Immature natural killer cell (primary cell): ENCODE results near the gene CFAP97. TPM values are rescaled to one million over a fixed set of nuclear protein-coding genes. Genes with fewer than 3 reads are reported as not detected.
"Not testable (repeated sequence)": the region's sequence is repeated elsewhere in the genome, so short reads cannot be mapped to it uniquely, and the experiment has no call there.

ENCODE experiments used
- DNase-seq, 3 donors: peaks; one replicate each; pipeline ENCODE4 v3.0.0; 2022; ENCODE audit warnings: mixed read lengths in 1 of 3
- H3K27ac Mint-ChIP-seq, 6 donors: one replicate each; pipeline ENCODE4 v1.8.0; 2020; ENCODE audit warnings: mixed read lengths in 6 of 6, mild to moderate bottlenecking in 5 of 6, inconsistent platforms in 4 of 6, moderate library complexity in 3 of 6
- H3K27me3 Mint-ChIP-seq, 3 donors: one replicate each; pipeline ENCODE4 v1.8.0; 2020 to 2021; ENCODE audit warnings: low read depth in 3 of 3, mild to moderate bottlenecking in 3 of 3, mixed read lengths in 3 of 3, moderate library complexity in 3 of 3, inconsistent platforms in 1 of 3
- H3K36me3 Mint-ChIP-seq, 3 donors: one replicate each; pipeline ENCODE4 v1.8.0; 2020; ENCODE audit warnings: mixed read lengths in 3 of 3, inconsistent platforms in 2 of 3, mild to moderate bottlenecking in 2 of 3
- H3K4me1 Mint-ChIP-seq, 2 donors: one replicate each; pipeline ENCODE4 v1.8.0; 2020; ENCODE audit warnings: inconsistent platforms in 2 of 2, mild to moderate bottlenecking in 2 of 2, mixed read lengths in 2 of 2, moderate library complexity in 1 of 2
- H3K4me3 Mint-ChIP-seq, 5 donors: one replicate each; pipeline ENCODE4 v1.8.0; 2020; ENCODE audit warnings: mild to moderate bottlenecking in 5 of 5, mixed read lengths in 5 of 5, inconsistent platforms in 3 of 5, moderate library complexity in 3 of 5
- H3K9me3 Mint-ChIP-seq, 6 donors: one replicate each; pipeline ENCODE4 v1.8.0; 2020; ENCODE audit warnings: mild to moderate bottlenecking in 6 of 6, mixed read lengths in 6 of 6, inconsistent platforms in 4 of 6, moderate library complexity in 3 of 6
- polyA plus RNA-seq, 3 donors: library from polyadenylated mRNA; unstranded; fragments of 300-500 nt; fragmentation: Illumina TruSeq; gene quantifications; one replicate each; pipeline ENCODE4 v1.2.3, GENCODE V29; 2021

Gene CFAP97
- polyA plus RNA-seq, 3 donors from 2014 or later: 65.3 to 95.5 (median 78.9) TPM

GRCh38 chr4:185215261-185215660 lies 11.5 kb upstream of the CFAP97 start:
- DNase-seq: no peak
- H3K4me3 Mint-ChIP-seq: no peak overlapping the region
- H3K9me3 Mint-ChIP-seq: no peaks in the 10 kb centered on the region
- H3K4me1 Mint-ChIP-seq: peaks cover 30% of the 10 kb centered on the region in 2 donors
- no peaks in the 10 kb centered on the region for H3K36me3 Mint-ChIP-seq
- peaks cover 0 to 10% (median 5%) of the 10 kb centered on the region in 3 donors for H3K27me3 Mint-ChIP-seq
- H3K27ac Mint-ChIP-seq: no peak overlapping the region

GRCh38 chr4:185213877-185214276 lies 10.1 kb upstream of the CFAP97 start:
- Mint-ChIP-seq H3K4me1 (peaks cover 33% of the 10 kb centered on the region in 2 donors), H3K27ac (no peak overlapping the region), H3K36me3 (no peaks in the 10 kb centered on the region), H3K9me3 (no peaks in the 10 kb centered on the region), H3K27me3 (peaks cover under 1 to 11% (median 5%) of the 10 kb centered on the region in 3 donors), H3K4me3 (no peak overlapping the region)
- DNase-seq: no peak

DNA sequence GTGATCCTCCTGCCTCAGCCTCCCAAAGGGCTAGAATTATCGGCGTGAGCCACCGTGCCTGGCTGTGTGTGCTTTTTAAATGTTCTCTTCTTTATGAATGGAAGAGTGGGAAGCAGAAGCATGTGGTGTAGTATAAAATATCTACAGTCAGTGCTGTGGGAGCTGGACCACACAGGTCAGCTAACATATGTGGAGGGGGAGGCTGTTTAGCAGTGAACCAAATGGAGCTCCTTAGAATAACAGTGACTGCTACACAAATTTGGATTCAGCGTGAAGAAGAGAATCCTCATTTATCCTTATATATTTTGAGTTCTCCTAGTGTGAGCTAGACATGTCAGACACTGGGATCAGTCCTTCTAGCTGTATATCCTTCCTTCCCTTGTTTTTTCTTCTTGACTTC lies 8.8 kb upstream of the CFAP97 start:
- H3K36me3 Mint-ChIP-seq: no peaks in the 10 kb centered on the region
- peaks cover 1 to 13% (median 5%) of the 10 kb centered on the region in 3 donors for H3K27me3 Mint-ChIP-seq
- peak overlapping the region in 1 of 6 donors; percentile 12 for H3K27ac Mint-ChIP-seq
- H3K4me1 Mint-ChIP-seq: peaks cover 36 to 38% of the 10 kb centered on the region in 2 donors
- H3K4me3 Mint-ChIP-seq: peak overlapping the region in 1 of 5 donors; percentile 21
- DNase-seq: no peak
- H3K9me3 Mint-ChIP-seq: no peaks in the 10 kb centered on the region

- Mint-ChIP-seq H3K9me3 (no peaks in the 10 kb centered on the region), H3K36me3 (no peaks in the 10 kb centered on the region), H3K4me3 (peak overlapping the region; percentile 87 to 91 (median 89)), H3K27me3 (peaks cover 1 to 12% (median 5%) of the 10 kb centered on the region in 3 donors), H3K27ac (no peak overlapping the region), H3K4me1 (peaks cover 36 to 38% of the 10 kb centered on the region in 2 donors)
- no peak for DNase-seq
Observed at GRCh38 chr4:185211641-185212040, 7.8 kb upstream of the CFAP97 start.

GRCh38 chr4:185211035-185211434 lies 7.2 kb upstream of the CFAP97 start:
- no peaks in the 10 kb centered on the region for H3K9me3 Mint-ChIP-seq

DNA sequence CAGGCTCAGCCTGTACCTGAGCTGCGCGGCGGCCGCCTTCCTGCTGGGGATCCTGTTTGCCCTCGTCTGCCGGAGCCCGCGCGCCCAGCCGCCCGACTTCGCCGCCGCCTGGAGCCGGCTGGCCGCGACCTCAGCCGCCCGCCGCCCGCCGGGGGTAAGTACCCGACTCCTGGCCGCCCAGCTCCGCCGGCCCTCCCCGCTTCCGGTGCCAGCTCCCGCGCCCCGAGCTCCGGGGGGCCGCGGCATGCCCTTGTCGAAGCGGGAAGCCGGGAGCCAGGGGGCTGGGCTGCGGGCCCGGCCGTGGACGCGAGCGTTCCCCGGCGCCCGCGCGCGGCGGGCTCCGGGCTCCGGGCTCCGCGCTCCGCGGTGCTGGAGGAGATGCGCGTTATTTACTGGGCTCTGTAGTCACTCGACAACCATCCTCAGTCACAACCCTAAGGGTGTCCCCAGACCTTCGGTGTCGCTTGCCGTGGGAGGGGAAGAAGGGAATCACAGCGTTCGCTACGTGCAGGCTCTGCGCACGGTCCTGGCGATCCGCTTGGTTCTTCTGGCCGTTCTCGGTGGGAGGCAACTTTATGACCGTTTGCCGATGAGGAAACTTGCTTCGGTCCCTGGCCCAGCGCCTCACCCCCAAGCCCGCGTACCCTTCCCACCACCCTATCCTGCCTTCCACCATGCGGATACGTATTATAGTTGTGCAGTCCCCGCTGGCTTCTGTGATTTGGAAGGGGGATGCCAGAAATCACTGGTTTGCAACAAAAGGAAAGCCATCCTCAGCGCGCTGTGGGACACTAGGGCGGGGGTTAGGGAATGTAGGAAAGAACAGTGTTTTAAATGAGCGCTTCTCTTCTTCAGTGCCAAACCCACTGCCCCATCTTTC lies 6.5 kb upstream of the CFAP97 start:
- peak; percentile 47 to 55 (median 52) for DNase-seq
- Mint-ChIP-seq H3K36me3 (no peaks in the 10 kb centered on the region), H3K4me3 (peak overlapping the region; percentile 87 to 91 (median 89)), H3K9me3 (no peaks in the 10 kb centered on the region), H3K27ac (peak overlapping the region; percentile 57 to 90 (median 80)), H3K4me1 (peaks cover 38 to 40% of the 10 kb centered on the region in 2 donors), H3K27me3 (peaks cover 1 to 12% (median 5%) of the 10 kb centered on the region in 3 donors)

More at GRCh38 chr4:185211035-185211434, 7.2 kb upstream of the CFAP97 start:
- Mint-ChIP-seq H3K4me1 (peaks cover 36 to 38% of the 10 kb centered on the region in 2 donors), H3K27me3 (peaks cover 1 to 12% (median 5%) of the 10 kb centered on the region in 3 donors), H3K4me3 (peak overlapping the region; percentile 87 to 91 (median 89)), H3K36me3 (no peaks in the 10 kb centered on the region), H3K27ac (peak overlapping the region; percentile 57 to 90 (median 80))
- DNase-seq: no peak

DNA sequence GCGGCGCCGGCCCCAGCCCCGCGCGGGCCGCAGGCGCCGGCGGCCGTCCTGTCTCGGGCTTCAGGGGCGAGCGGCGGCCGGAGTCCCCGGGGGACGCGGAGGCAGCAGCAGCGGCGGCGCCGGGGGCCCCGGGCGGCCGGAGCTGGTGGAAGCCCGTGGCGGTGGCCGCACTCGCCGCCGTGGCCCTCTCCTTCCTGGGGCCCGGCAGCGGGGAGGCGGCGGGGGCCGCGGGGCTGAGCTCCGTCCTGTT lies 6.0 kb upstream of the CFAP97 start:
- not testable (repeated sequence) for H3K36me3 Mint-ChIP-seq, H3K27ac Mint-ChIP-seq, H3K4me3 Mint-ChIP-seq, H3K9me3 Mint-ChIP-seq, DNase-seq
- H3K27me3 Mint-ChIP-seq: peaks cover 1 to 12% (median 5%) of the 10 kb centered on the region in 3 donors
- peaks cover 42 to 45% of the 10 kb centered on the region in 2 donors for H3K4me1 Mint-ChIP-seq

- Mint-ChIP-seq H3K36me3 (no peaks in the 10 kb centered on the region), H3K4me3 (peak within 1 kb of the TSS; percentile 91 to 95 (median 92)), H3K9me3 (no peaks in the 10 kb centered on the region), H3K27ac (peak within 1 kb of the TSS; percentile 86 to 95 (median 92)), H3K4me1 (peaks cover 47 to 50% of the 10 kb centered on the region in 2 donors), H3K27me3 (peaks cover 1 to 15% (median 5%) of the 10 kb centered on the region in 3 donors)
- peak; percentile 84 to 86 (median 85) for DNase-seq
Observed at GRCh38 chr4:185209031-185209851, 5.4 kb upstream of the CFAP97 start, which contains the start of gene SNX25. Gene SNX25, plus strand, starts transcription at chr4:185209598. Its CDS starts 229 bp downstream, at chr4:185209827.

GRCh38 chr4:185207466-185207865 lies 3.7 kb upstream of the CFAP97 start:
- no peaks in the 10 kb centered on the region for H3K36me3 Mint-ChIP-seq
- H3K4me3 Mint-ChIP-seq: no peak overlapping the region
- no peak overlapping the region for H3K27ac Mint-ChIP-seq
- H3K27me3 Mint-ChIP-seq: peaks cover 5 to 25% (median 5%) of the 10 kb centered on the region in 3 donors
- no peaks in the 10 kb centered on the region for H3K9me3 Mint-ChIP-seq
- peaks cover 50% of the 10 kb centered on the region in 2 donors for H3K4me1 Mint-ChIP-seq
- DNase-seq: no peak

GRCh38 chr4:185205697-185206342 lies 2.0 kb upstream of the CFAP97 start:
- peak overlapping the region in 1 of 6 donors; percentile 96 for H3K27ac Mint-ChIP-seq
- peak overlapping the region in 2 of 5 donors; percentile 21 to 25 for H3K4me3 Mint-ChIP-seq
- H3K9me3 Mint-ChIP-seq: no peaks in the 10 kb centered on the region
- peaks cover 4 to 24% (median 5%) of the 10 kb centered on the region in 3 donors for H3K27me3 Mint-ChIP-seq
- H3K36me3 Mint-ChIP-seq: no peaks in the 10 kb centered on the region
- H3K4me1 Mint-ChIP-seq: peaks cover 45 to 53% of the 10 kb centered on the region in 2 donors
- DNase-seq: no peak

- not testable (repeated sequence) for H3K36me3 Mint-ChIP-seq, H3K9me3 Mint-ChIP-seq, DNase-seq
- H3K27me3 Mint-ChIP-seq: peaks cover 2 to 19% (median 5%) of the 10 kb centered on the region in 3 donors
- H3K4me3 Mint-ChIP-seq: peak overlapping the region in 4 of 5 donors; percentile 33 to 91 (median 83)
- H3K4me1 Mint-ChIP-seq: peaks cover 43 to 52% of the 10 kb centered on the region in 2 donors
- peak overlapping the region; percentile 86 to 96 (median 95) for H3K27ac Mint-ChIP-seq
Observed at GRCh38 chr4:185205073-185205472, 1.3 kb upstream of the CFAP97 start.

DNA sequence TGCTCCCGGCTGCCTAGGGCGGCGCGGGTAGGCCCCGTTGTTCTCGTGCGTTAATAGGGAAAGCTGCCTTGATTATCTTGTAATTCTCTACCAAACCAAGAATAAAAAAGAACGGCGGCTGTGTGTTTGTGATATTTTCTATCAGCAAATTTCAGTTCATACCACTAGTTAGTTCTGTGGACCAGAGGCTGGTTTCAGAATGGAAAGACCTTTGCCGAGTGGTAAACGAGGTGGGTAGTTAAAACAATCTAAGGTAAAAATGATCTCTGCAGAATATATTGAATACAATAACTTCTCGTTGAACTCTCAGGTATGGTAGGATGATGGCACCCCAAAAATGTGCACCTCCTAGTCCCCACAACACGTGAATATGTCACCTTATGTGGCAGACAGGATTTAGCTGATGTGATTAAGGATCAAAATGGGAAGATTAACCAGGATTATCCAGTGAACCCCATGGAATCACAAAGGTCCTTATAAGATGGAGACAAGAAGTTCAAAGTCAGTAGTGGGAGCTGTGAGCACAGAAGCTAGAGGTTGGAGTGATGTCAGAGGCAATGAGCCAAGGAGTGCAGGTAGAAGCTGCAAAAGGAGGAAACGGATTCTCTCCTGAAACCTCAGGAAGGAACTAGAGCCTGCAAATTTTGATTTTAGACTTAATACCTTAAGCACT lies 574 bp upstream of the CFAP97 start:
- H3K4me1 Mint-ChIP-seq: peaks cover 43 to 59% of the 10 kb centered on the region in 2 donors
- peaks cover 2 to 19% (median 5%) of the 10 kb centered on the region in 3 donors for H3K27me3 Mint-ChIP-seq
- no peak for DNase-seq
- peaks cover 0 to 3% (median 0%) of the 10 kb centered on the region in 3 donors for H3K36me3 Mint-ChIP-seq
- peak overlapping the region; percentile 86 to 96 (median 95) for H3K27ac Mint-ChIP-seq
- H3K4me3 Mint-ChIP-seq: peak overlapping the region; percentile 82 to 93 (median 91)
- H3K9me3 Mint-ChIP-seq: no peaks in the 10 kb centered on the region
